ENCODE data around the gene MARS1.

MARS1 gene

GRCh38 chr12:57534991-57535543 lies 47.2 kb downstream of the MARS1 start:
- Histone ChIP-seq H3K36me3 (replicated peaks) (peaks cover 57% of the 10 kb centered on the region), H3K27me3 (ENCODE audit: low read depth) (no peaks in the 10 kb centered on the region), H3K4me1 (no peaks in the 10 kb centered on the region), H3K4me3 (no peak overlapping the region), H3K9me3 (no peaks in the 10 kb centered on the region)
- in situ Hi-C loops (cut with MboI; ENCODE audit: low sequenced_read_pairs): no loop called here
- no peak for DNase-seq (ENCODE audit: low spot score in 2 of 2)

- Histone ChIP-seq H3K4me1 (no peaks in the 10 kb centered on the region), H3K4me3 (no peak overlapping the region), H3K27me3 (ENCODE audit: low read depth) (no peaks in the 10 kb centered on the region), H3K36me3 (replicated peaks) (peaks cover 48% of the 10 kb centered on the region), H3K9me3 (no peaks in the 10 kb centered on the region)
- DNase-seq (ENCODE audit: low spot score in 2 of 2): no peak
- in situ Hi-C loops (cut with MboI; ENCODE audit: low sequenced_read_pairs): no loop called here
Measured at GRCh38 chr12:57535764-57536596, 48.1 kb downstream of the MARS1 start.

- no peaks in the 10 kb centered on the region for H3K4me1 ChIP-seq
- DNase-seq (ENCODE audit: low spot score in 2 of 2): no peak
- no peak overlapping the region for H3K4me3 ChIP-seq
- in situ Hi-C loops (cut with MboI; ENCODE audit: low sequenced_read_pairs): no loop called here
- H3K36me3 ChIP-seq (replicated peaks): peaks cover 45% of the 10 kb centered on the region
- H3K27me3 ChIP-seq (ENCODE audit: low read depth): no peaks in the 10 kb centered on the region
- H3K9me3 ChIP-seq: no peaks in the 10 kb centered on the region
Measured at GRCh38 chr12:57536597-57536942, 48.7 kb downstream of the MARS1 start.

- no peak overlapping the region for H3K4me3 ChIP-seq
- H3K27me3 ChIP-seq (ENCODE audit: low read depth): no peaks in the 10 kb centered on the region
- no peaks in the 10 kb centered on the region for H3K9me3 ChIP-seq
- in situ Hi-C loops (cut with MboI; ENCODE audit: low sequenced_read_pairs): no loop called here
- H3K4me1 ChIP-seq: no peaks in the 10 kb centered on the region
- peaks cover 28% of the 10 kb centered on the region for H3K36me3 ChIP-seq (replicated peaks)
- DNase-seq (ENCODE audit: low spot score in 2 of 2): no peak
Measured at GRCh38 chr12:57539134-57539768, 51.4 kb downstream of the MARS1 start.

- no peak for DNase-seq (ENCODE audit: low spot score in 2 of 2)
- Histone ChIP-seq H3K4me3 (no peak overlapping the region), H3K27me3 (ENCODE audit: low read depth) (no peaks in the 10 kb centered on the region), H3K4me1 (peaks cover 12% of the 10 kb centered on the region), H3K36me3 (replicated peaks) (peaks cover 21% of the 10 kb centered on the region), H3K9me3 (no peaks in the 10 kb centered on the region)
- in situ Hi-C loops (cut with MboI; ENCODE audit: low sequenced_read_pairs): no loop called here
Measured at GRCh38 chr12:57541001-57541400, 53.1 kb downstream of the MARS1 start.

- H3K27me3 ChIP-seq (ENCODE audit: low read depth): no peaks in the 10 kb centered on the region
- no peaks in the 10 kb centered on the region for H3K9me3 ChIP-seq
- DNase-seq (ENCODE audit: low spot score in 2 of 2): no peak
- peaks cover 14% of the 10 kb centered on the region for H3K4me1 ChIP-seq
- no peak overlapping the region for H3K4me3 ChIP-seq
- in situ Hi-C loops (cut with MboI; ENCODE audit: low sequenced_read_pairs): no loop called here
- H3K36me3 ChIP-seq (replicated peaks): peaks cover 21% of the 10 kb centered on the region
Measured at GRCh38 chr12:57541717-57542116, 53.8 kb downstream of the MARS1 start.

GRCh38 chr12:57543581-57543980 lies 55.7 kb downstream of the MARS1 start:
- H3K36me3 ChIP-seq (replicated peaks): peaks cover 18% of the 10 kb centered on the region
- H3K27me3 ChIP-seq (ENCODE audit: low read depth): 0 out of 2 replicates have a peak, but pooled peaks cover 2% of the 10 kb centered on the region
- no peaks in the 10 kb centered on the region for H3K9me3 ChIP-seq
- H3K4me3 ChIP-seq: no peak overlapping the region
- H3K4me1 ChIP-seq: peaks cover 18% of the 10 kb centered on the region
- in situ Hi-C loops (cut with MboI; ENCODE audit: low sequenced_read_pairs): no loop called here
- DNase-seq (ENCODE audit: low spot score in 2 of 2): no peak

GRCh38 chr12:57545809-57546437 lies 58.1 kb downstream of the MARS1 start:
- in situ Hi-C loops (cut with MboI; ENCODE audit: low sequenced_read_pairs): no loop called here
- no peak for DNase-seq (ENCODE audit: low spot score in 2 of 2)

GRCh38 chr12:57546438-57547287 lies 58.8 kb downstream of the MARS1 start, which contains the start of gene DCTN2:
Gene DCTN2, minus strand, starts transcription at chr12:57547192. Its CDS starts 129 bp downstream, at chr12:57547063.
- Histone ChIP-seq H3K4me3 (peak within 1 kb of the TSS; percentile 94), H3K36me3 (replicated peaks) (peaks cover 13% of the 10 kb centered on the region), H3K4me1 (peaks cover 18% of the 10 kb centered on the region), H3K9me3 (no peaks in the 10 kb centered on the region), H3K27me3 (ENCODE audit: low read depth) (0 out of 2 replicates have a peak, but pooled peaks cover 2% of the 10 kb centered on the region)
- in situ Hi-C loops (cut with MboI; ENCODE audit: low sequenced_read_pairs): no loop called here
- peak; percentile 96 to 97 for DNase-seq (ENCODE audit: low spot score in 2 of 2)

More at GRCh38 chr12:57545809-57546437, 58.1 kb downstream of the MARS1 start:
- 0 out of 2 replicates have a peak, but pooled peaks cover 2% of the 10 kb centered on the region for H3K27me3 ChIP-seq (ENCODE audit: low read depth)
- H3K9me3 ChIP-seq: no peaks in the 10 kb centered on the region
- H3K4me1 ChIP-seq: peaks cover 18% of the 10 kb centered on the region
- H3K36me3 ChIP-seq (replicated peaks): peaks cover 18% of the 10 kb centered on the region
- H3K4me3 ChIP-seq: peak overlapping the region; percentile 94

GRCh38 chr12:57547288-57548012 lies 59.6 kb downstream of the MARS1 start:
- Histone ChIP-seq H3K9me3 (no peaks in the 10 kb centered on the region), H3K4me3 (peak overlapping the region; percentile 94), H3K27me3 (ENCODE audit: low read depth) (0 out of 2 replicates have a peak, but pooled peaks cover 2% of the 10 kb centered on the region), H3K36me3 (replicated peaks) (peaks cover 7% of the 10 kb centered on the region; the same call in 1 of the 2 replicates), H3K4me1 (peaks cover 18% of the 10 kb centered on the region)
- in situ Hi-C loops (cut with MboI; ENCODE audit: low sequenced_read_pairs): no loop called here
- DNase-seq (ENCODE audit: low spot score in 2 of 2): no peak

- in situ Hi-C loops (cut with MboI; ENCODE audit: low sequenced_read_pairs): no loop called here
- 0 out of 2 replicates have a peak, but pooled peaks cover 2% of the 10 kb centered on the region for H3K27me3 ChIP-seq (ENCODE audit: low read depth)
- H3K4me1 ChIP-seq: peaks cover 18% of the 10 kb centered on the region
- no peak overlapping the region for H3K4me3 ChIP-seq
- H3K9me3 ChIP-seq: no peaks in the 10 kb centered on the region
- no peak for DNase-seq (ENCODE audit: low spot score in 2 of 2)
- peaks cover 7% of the 10 kb centered on the region; the same call in 1 of the 2 replicates for H3K36me3 ChIP-seq (replicated peaks)
Measured at GRCh38 chr12:57548013-57548315, 60.1 kb downstream of the MARS1 start.

GRCh38 chr12:57548488-57548887 lies 60.6 kb downstream of the MARS1 start:
- DNase-seq (ENCODE audit: low spot score in 2 of 2): no peak
- Histone ChIP-seq H3K36me3 (replicated peaks) (peaks cover 7% of the 10 kb centered on the region; the same call in 1 of the 2 replicates), H3K4me1 (peaks cover 18% of the 10 kb centered on the region), H3K27me3 (ENCODE audit: low read depth) (0 out of 2 replicates have a peak, but pooled peaks cover 2% of the 10 kb centered on the region), H3K9me3 (no peaks in the 10 kb centered on the region), H3K4me3 (no peak overlapping the region)
- in situ Hi-C loops (cut with MboI; ENCODE audit: low sequenced_read_pairs): no loop called here
